Measurements from ENCODE around the gene EIF2B5.
A peak's percentile ranks its signal among the peaks of the same experiment; 100 is the strongest.
"Not testable (repeated sequence)": the region's sequence is repeated elsewhere in the genome, so short reads cannot be mapped to it uniquely, and the experiment has no call there.

The EIF2B5 gene

GRCh38 chr3:184135149-184135910, at the start of gene EIF2B5:
TSS of gene EIF2B5 (plus strand) at chr3:184135358. CDS start at chr3:184135386, 28 bp downstream.
- peak; percentile 62 to 97 (median 90) for DNase-seq

GRCh38 chr3:184085389-184085852, 49.7 kb upstream of the EIF2B5 start:
- no peak for DNase-seq

DNA sequence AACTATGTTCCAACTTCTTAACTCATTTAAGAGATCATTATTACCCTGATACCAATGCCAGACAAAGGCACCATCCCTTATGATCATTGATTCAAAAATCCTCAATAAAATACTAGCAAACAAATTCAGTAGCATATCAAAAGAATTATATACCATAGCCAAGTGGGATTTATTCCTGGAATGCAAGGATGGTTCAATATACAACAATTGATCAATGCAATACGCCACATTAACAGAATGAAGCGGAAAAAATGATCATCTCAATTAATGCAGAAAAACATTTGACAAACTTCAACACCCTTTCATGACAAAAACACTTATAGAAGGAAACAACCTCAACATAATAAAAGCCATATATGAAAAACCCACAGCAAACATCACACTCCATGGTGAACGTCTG, 43.0 kb upstream of the EIF2B5 start:
- no peak for DNase-seq

DNA sequence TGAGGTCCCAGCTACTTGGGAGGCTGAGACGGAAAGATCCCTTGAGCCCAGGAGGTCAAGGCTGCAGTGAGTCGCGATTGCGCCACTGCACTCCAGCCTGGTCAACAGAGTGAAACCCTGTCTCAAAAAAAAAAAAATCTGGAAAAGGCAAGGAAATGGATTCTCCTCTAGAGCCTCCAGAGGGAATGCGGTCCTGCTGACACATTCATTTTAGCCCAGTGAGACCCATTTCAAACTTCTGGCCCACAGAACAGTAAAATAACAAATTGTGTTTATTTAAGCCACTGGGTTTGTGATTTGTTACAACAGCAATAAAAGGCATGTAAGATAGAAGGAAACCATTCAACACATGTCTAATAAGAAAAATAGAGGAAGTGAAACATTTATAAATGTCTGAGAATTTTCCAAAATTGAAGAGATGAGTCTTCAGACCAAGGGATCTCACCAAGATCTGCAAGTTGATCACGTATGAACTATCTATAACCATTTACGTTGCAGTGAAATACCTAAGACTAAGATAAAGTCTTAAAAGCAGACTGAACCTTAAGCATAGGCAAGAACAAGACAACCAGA, 38.3 kb upstream of the EIF2B5 start, which contains the start of gene HTR3E:
TSS of gene HTR3E (plus strand) at position 254 of the 573 bp plus-strand sequence. CDS start 466 bp downstream, outside the sequence.
- DNase-seq, result no peak

- no peak for DNase-seq
Measured at GRCh38 chr3:184097556-184097955, 37.6 kb upstream of the EIF2B5 start.

GRCh38 chr3:184099806-184100686, 35.1 kb upstream of the EIF2B5 start:
- no peak for DNase-seq

- DNase-seq, result peak in 1 of 56 donors; percentile 5
Measured at GRCh38 chr3:184110316-184110725, 24.8 kb upstream of the EIF2B5 start.

DNA sequence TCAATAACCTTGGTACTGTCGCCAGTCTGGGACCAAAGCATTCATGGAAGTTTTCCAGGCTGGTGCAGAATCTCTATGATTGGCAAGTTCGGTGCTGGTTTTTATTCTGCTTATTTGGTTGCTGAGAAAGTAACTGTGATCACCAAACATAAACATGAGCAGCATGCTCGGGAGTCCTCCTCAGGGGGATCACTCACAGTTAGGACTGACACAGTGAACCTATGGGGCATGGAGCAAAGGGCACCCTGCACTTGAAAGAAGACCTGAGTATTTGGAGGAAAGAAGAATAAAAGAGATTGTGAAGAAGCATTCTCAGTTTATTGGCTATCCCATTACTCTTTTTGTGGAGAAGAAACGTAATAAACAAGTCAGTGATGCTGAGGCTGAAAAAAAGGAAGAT, 19.1 kb upstream of the EIF2B5 start:
- no peak for DNase-seq

DNA sequence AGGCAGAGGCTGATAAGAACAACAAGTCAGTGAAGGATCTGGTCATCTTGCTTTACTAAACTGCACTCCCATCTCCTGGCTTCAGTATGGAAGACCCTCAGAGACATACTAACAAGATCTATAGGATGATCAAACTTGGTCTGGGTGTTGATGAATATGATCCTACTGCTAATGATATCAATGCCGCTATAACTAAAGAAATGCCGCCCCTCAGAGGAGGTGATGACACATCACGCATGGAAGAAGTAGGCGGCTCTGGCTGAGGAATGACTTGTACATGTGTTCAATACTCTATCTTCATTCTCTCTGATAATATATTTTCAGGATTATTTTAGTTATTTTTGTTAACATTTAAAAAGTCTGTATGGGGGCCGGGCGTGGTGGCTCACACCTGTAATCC, 17.5 kb upstream of the EIF2B5 start:
- DNase-seq, result peak in 6 of 56 donors; percentile 2 to 10 (median 8)

GRCh38 chr3:184121031-184121430, 14.1 kb upstream of the EIF2B5 start:
- not testable (repeated sequence) for DNase-seq

- no peak for DNase-seq
Measured at GRCh38 chr3:184126006-184126405, 9.2 kb upstream of the EIF2B5 start.

- no peak for DNase-seq
Measured at GRCh38 chr3:184129012-184129411, 6.1 kb upstream of the EIF2B5 start.

GRCh38 chr3:184132945-184133344, 2.2 kb upstream of the EIF2B5 start:
- DNase-seq, result no peak

DNA sequence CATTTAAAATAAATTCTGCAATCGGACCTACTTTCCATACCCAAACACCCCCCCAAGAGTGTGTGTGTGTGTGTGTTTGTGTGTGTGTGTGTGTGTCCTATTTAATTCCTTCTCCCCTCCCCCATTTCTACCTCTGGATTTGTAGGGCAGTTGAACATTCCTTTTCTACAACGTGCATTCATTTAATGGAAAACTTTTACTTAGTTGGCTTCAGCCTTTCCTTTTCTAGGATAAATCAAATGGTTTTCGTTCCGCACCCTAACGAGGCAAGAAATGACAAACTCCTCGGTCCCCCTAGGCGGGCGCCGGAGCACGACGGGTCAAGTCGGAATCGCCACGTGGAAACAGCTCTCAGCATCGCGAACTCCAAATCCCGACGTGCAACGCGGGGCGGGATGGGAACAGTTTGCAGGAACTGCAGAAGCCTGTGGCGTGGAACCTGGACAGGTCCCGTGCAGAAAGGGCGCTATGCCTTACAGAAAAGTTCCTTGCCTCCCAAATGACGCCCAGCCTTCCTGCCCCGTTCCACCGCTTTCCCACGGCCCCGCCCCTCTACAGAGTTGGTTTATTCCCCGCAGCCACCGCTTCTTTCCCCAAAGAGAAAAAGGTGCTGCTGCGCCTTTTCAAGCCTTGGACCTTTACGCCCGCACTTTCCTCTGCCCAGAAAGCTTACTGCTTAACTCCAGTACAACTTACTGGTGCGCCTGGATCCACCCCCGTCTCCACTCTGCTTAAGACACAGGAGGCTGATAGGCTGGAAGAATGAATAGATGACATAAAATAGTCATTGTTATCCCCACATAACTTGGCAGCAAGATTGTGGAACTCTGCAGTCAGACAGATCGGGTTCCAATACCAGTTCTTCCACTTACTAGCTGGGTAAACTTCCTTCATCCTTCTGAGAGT, 1.1 kb upstream of the EIF2B5 start:
- peak in 55 of 56 donors; percentile 22 to 89 (median 70) for DNase-seq

GRCh38 chr3:184134746-184135148, 411 bp upstream of the EIF2B5 start:
- DNase-seq, result peak in 3 of 56 donors; percentile 55 to 81 (median 58)

DNA sequence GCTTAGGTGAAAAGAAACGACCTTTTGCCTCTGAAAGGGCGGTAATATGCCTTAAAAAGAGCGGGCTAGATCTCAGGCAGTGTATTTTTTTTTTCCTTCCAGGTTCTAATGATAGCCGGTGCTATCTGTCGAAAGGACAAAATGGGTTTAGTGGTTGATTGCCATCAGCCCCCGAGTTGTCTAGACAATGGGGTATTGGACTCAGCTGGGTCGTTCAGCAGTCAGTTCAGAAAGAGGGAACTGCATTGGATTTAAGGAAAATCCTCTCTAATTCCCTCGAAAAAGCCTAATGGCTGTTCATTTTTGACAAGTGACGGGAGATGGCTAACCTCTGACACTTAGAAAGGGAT, 728 bp downstream of the EIF2B5 start:
- peak in 1 of 56 donors; percentile 26 for DNase-seq

DNA sequence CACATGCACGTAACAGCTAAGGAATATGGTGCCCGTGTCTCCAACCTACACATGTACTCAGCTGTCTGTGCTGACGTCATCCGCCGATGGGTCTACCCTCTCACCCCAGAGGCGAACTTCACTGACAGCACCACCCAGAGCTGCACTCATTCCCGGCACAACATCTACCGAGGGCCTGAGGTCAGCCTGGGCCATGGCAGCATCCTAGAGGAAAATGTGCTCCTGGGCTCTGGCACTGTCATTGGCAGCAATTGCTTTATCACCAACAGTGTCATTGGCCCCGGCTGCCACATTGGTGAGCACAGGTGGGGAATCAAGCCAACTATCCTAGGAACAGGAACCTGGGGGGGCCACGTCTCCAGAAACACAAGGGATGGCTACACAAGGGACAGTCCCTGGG, 5.3 kb downstream of the EIF2B5 start:
- no peak for DNase-seq

GRCh38 chr3:184142199-184142598, 7.0 kb downstream of the EIF2B5 start:
- no peak for DNase-seq

- DNase-seq, result no peak
Measured at GRCh38 chr3:184143327-184143726, 8.2 kb downstream of the EIF2B5 start.

DNA sequence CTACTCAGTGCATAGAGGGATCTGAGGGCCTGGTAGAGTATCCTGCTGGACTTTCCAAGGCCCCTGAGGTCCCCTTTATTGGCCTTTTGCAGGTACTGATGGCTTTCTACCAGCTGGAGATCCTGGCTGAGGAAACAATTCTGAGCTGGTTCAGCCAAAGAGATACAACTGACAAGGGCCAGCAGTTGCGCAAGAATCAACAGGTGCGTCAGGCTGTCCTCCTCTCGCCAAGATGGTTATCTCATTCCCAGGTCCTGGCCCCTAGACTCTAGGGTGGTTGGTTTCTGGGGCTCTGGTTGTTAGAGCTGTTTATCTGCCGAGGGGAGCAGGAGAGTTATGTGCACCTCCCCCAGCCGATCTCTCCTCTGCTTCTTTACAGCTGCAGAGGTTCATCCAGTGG, 9.3 kb downstream of the EIF2B5 start:
- DNase-seq, result no peak

- peak in 6 of 56 donors; percentile 12 to 59 (median 20) for DNase-seq
Measured at GRCh38 chr3:184145111-184145524, 10.0 kb downstream of the EIF2B5 start.

Measured in nucleus accumbens (tissue), 56 donors.